ENCODE data around the gene B3GAT3. TPM values are rescaled to one million over a fixed set of nuclear protein-coding genes. Genes with fewer than 3 reads are reported as not detected.

B3GAT3 gene
- total and polyA plus RNA-seq, 10 donors, result 25.2 to 65.7 (median 39.8) TPM

GRCh38 chr11:62646825-62647608 lies 25.2 kb upstream of the B3GAT3 start:
- peaks cover 0 to 60% (median 43%) of the 10 kb centered on the region in 6 donors for H3K36me3 ChIP-seq
- H3K27ac ChIP-seq, result peak overlapping the region in 5 of 8 donors; percentile 93 to 98 (median 94)
- DNase-seq, result peak; percentile 88
- peaks cover 28 to 84% (median 49%) of the 10 kb centered on the region in 6 donors for H3K4me1 ChIP-seq
- no peaks in the 10 kb centered on the region for H3K27me3 ChIP-seq (replicated peaks in 1 of 7)
- WGBS, 5 donors, result 70 to 76% (median 71%) methylated on average over 30 to 32 of the region's 32 CpGs
- no peaks in the 10 kb centered on the region for H3K9me3 ChIP-seq
- intact Hi-C loops (cut with DNase I; ENCODE audit: low total_unique reads), result no loop called here
- peak overlapping the region in 5 of 8 donors; percentile 84 to 99 (median 94) for H3K4me3 ChIP-seq
- no peak for TF ChIP-seq POLR2A (IDR thresholded peaks at IDR 0.05)
- no peak for TF ChIP-seq CTCF (IDR thresholded peaks at IDR 0.05 in 8 of 11, conservative IDR thresholded peaks at IDR 0.05 in 3 of 11)
- TF ChIP-seq POLR2AphosphoS5 (IDR thresholded peaks at IDR 0.05), result peak in 2 of 3 donors; percentile 19 to 38

DNA sequence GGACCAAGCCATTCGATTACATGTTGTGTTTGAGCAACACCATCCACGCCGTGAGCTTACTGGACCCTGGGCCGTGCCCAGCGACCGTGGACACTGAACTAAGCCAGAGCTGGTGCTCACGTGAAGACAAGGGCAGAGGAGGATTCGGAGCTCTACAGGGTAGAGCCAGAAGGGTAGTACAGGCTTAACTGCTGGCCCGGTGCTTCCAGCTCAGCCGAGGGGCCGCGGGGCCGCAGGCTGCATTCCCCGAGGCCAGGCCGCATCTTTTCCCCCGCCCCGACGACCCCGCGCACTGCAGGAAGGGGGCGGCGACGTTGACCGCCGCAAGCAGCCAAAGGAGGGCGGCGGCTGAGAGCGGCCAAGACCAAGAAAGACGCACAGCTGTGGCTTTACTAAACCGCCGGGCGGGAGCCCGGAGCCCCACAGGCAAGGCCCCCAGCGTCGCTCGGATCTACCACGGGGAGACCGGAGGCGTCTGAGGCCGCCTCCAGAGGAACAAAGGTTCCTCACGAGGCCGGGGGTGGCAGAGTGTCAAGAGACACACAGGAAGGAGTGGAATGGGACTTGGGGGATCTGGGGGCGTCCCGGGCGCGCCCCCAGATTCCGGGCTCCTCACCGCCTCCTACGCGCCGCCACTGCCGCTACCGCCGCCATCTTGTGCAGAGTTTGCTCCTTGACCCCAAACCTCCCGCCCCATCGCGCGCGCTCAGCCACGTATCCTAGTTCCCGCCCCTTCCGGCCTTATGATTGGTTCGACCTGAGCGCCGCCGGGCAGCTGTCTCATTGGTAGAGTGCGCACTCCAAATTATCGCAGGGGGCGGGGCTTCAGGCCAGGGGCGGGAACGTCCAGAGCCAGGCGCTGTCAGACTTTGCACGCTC lies 24.4 kb upstream of the B3GAT3 start, which contains the start of gene GANAB:
GANAB (minus strand) TSS at position 668 of the 879 bp plus-strand sequence; CDS start at position 654, 14 bp downstream.
- H3K4me3 ChIP-seq, result peak within 1 kb of the TSS; percentile 84 to 99 (median 96)
- H3K9me3 ChIP-seq, result no peaks in the 10 kb centered on the region
- intact Hi-C loops (cut with DNase I; ENCODE audit: low total_unique reads), result no loop called here
- 0 to 1% (median 1%) methylated on average over 52 to 73 of the region's 73 CpGs for WGBS, 5 donors
- H3K4me1 ChIP-seq, result peaks cover 20 to 84% (median 41%) of the 10 kb centered on the region in 6 donors
- TF ChIP-seq POLR2A (IDR thresholded peaks at IDR 0.05) (peak in 2 of 3 donors; percentile 43 to 70), POLR2AphosphoS5 (IDR thresholded peaks at IDR 0.05) (peak; percentile 94 to 97 (median 97)), CTCF (IDR thresholded peaks at IDR 0.05 in 8 of 11, conservative IDR thresholded peaks at IDR 0.05 in 3 of 11) (peak in 2 of 11 experiments; percentile 9 to 27)
- H3K27ac ChIP-seq, result peak within 1 kb of the TSS; percentile 89 to 98 (median 94)
- H3K27me3 ChIP-seq (replicated peaks in 1 of 7), result no peaks in the 10 kb centered on the region
- peak; percentile 99 for DNase-seq
- H3K36me3 ChIP-seq, result peaks cover 0 to 64% (median 43%) of the 10 kb centered on the region in 6 donors

GRCh38 chr11:62645671-62645945 lies 23.8 kb upstream of the B3GAT3 start:
- peak overlapping the region; percentile 84 to 99 (median 96) for H3K4me3 ChIP-seq
- H3K27ac ChIP-seq, result peak overlapping the region; percentile 89 to 98 (median 94)
- peaks cover 20 to 84% (median 37%) of the 10 kb centered on the region in 6 donors for H3K4me1 ChIP-seq
- WGBS, 5 donors, result 12 to 18% (median 16%) methylated on average over 11 of the region's 11 CpGs
- H3K9me3 ChIP-seq, result no peaks in the 10 kb centered on the region
- intact Hi-C loops (cut with DNase I; ENCODE audit: low total_unique reads), result no loop called here
- H3K36me3 ChIP-seq, result peaks cover 0 to 64% (median 43%) of the 10 kb centered on the region in 6 donors
- no peak for DNase-seq
- no peaks in the 10 kb centered on the region for H3K27me3 ChIP-seq (replicated peaks in 1 of 7)
- no peak for TF ChIP-seq POLR2A (IDR thresholded peaks at IDR 0.05)
- no peak for TF ChIP-seq CTCF (IDR thresholded peaks at IDR 0.05 in 8 of 11, conservative IDR thresholded peaks at IDR 0.05 in 3 of 11)
- TF ChIP-seq POLR2AphosphoS5 (IDR thresholded peaks at IDR 0.05), result no peak
